ENCODE data around the gene PRICKLE2. TPM values are rescaled to one million over a fixed set of nuclear protein-coding genes. Genes with fewer than 3 reads are reported as not detected.

PRICKLE2 gene, protein sequence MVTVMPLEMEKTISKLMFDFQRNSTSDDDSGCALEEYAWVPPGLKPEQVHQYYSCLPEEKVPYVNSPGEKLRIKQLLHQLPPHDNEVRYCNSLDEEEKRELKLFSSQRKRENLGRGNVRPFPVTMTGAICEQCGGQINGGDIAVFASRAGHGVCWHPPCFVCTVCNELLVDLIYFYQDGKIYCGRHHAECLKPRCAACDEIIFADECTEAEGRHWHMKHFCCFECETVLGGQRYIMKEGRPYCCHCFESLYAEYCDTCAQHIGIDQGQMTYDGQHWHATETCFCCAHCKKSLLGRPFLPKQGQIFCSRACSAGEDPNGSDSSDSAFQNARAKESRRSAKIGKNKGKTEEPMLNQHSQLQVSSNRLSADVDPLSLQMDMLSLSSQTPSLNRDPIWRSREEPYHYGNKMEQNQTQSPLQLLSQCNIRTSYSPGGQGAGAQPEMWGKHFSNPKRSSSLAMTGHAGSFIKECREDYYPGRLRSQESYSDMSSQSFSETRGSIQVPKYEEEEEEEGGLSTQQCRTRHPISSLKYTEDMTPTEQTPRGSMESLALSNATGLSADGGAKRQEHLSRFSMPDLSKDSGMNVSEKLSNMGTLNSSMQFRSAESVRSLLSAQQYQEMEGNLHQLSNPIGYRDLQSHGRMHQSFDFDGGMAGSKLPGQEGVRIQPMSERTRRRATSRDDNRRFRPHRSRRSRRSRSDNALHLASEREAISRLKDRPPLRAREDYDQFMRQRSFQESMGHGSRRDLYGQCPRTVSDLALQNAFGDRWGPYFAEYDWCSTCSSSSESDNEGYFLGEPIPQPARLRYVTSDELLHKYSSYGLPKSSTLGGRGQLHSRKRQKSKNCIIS
- polyA plus RNA-seq (7.0 to 8.6 TPM (median 7.8 TPM) in 3 replicates), polyA minus RNA-seq (28.6 to 39.7 TPM (median 30.5 TPM) in 3 replicates)
- polyA plus RNA-seq (2011; ENCODE audit: low read depth) = 2.0 TPM
- 3.8 and 5.4 TPM in 2 replicates for polyA plus RNA-seq (2011; cell fraction: cytosol; rRNA removed)
- 22.1 TPM in 2 replicates for polyA plus RNA-seq (2011; cell fraction: nucleus; rRNA removed)
- 3.3 and 6.6 TPM in 2 replicates for polyA plus RNA-seq (2012; ENCODE audit: low replicate concordance)
- polyA minus RNA-seq (2011; cell fraction: cytosol; rRNA and poly(A)+ RNA removed) = 16.1 TPM
- 35.8 and 69.4 TPM in 2 replicates for polyA minus RNA-seq (2011; cell fraction: nucleus; rRNA and poly(A)+ RNA removed)

GRCh38 chr3:64224826-64225610 is at the start of gene PRICKLE2:
Gene PRICKLE2, minus strand, starts transcription at chr3:64225466. Its CDS starts 26,539 bp downstream, at chr3:64198927.
- dilution Hi-C loops (cut with MboI; ENCODE audit: extremely low pct_ligation_motif_present, low sequenced_read_pairs) = no loop called here
- peak within 1 kb of the TSS; percentile 73 for H3K4me2 ChIP-seq (ENCODE audit: control insufficient read depth, extremely low read depth, insufficient read depth, low read depth, low read length)
- no peaks in the 10 kb centered on the region for H3K79me2 ChIP-seq (ENCODE audit: control insufficient read depth, insufficient read depth, low read length)

More at GRCh38 chr3:64224826-64225610, at the start of gene PRICKLE2:
- Histone ChIP-seq H4K20me1 (ENCODE audit: control insufficient read depth, extremely low read depth, insufficient read depth, low read length) (no peaks in the 10 kb centered on the region), H3K27ac (ENCODE audit: control insufficient read depth, insufficient read depth, low read length) (peak within 1 kb of the TSS; percentile 43), H3K9me3 (ENCODE audit: control insufficient read depth, low read depth, low read length) (no peaks in the 10 kb centered on the region), H3K27me3 (ENCODE audit: control insufficient read depth, extremely low read depth, insufficient read depth, low read length) (no peaks in the 10 kb centered on the region), H3K9me1 (ENCODE audit: control insufficient read depth, extremely low read depth, insufficient read depth, low read length) (no peaks in the 10 kb centered on the region), H3K4me1 (ENCODE audit: control insufficient read depth, extremely low read depth, insufficient read depth, low read length) (peaks cover 20% of the 10 kb centered on the region), H3K36me3 (ENCODE audit: control insufficient read depth in 2 of 2, extremely low read depth in 1 of 2, insufficient read depth in 2 of 2, low read length in 2 of 2) (no peaks in the 10 kb centered on the region), H3K4me3 (ENCODE audit: control insufficient read depth in 2 of 3, extremely low read depth in 1 of 3, insufficient read depth in 2 of 3, low read depth in 1 of 3, low read length in 3 of 3) (peak within 1 kb of the TSS in 2 of 3 experiments; percentile 23), H2AFZ (ENCODE audit: control insufficient read depth, low read length) (peak within 1 kb of the TSS; percentile 43), H3K9ac (ENCODE audit: control insufficient read depth, extremely low read depth, insufficient read depth, low read length) (peak within 1 kb of the TSS; percentile 49)
- peak; percentile 82 for FAIRE-seq
- TF ChIP-seq CTCF (optimal IDR thresholded peaks at IDR 0.05 in 1 of 3, IDR thresholded peaks at IDR 0.05 in 1 of 3, conservative IDR thresholded peaks at IDR 0.05 in 1 of 3; ENCODE audit: extremely low read depth in 1 of 3, insufficient read depth in 2 of 3, low read length in 3 of 3) = peak; percentile 17 to 60 (median 46)
- no peak for TF ChIP-seq EZH2 (IDR thresholded peaks at IDR 0.05; ENCODE audit: low read length)
- DNase-seq (ENCODE audit: low read depth, low spot score) = no peak
